H7 (cell line): ENCODE data around the gene SPCS1. TPM values are rescaled to one million over a fixed set of nuclear protein-coding genes. Genes with fewer than 3 reads are reported as not detected.
"Not testable (repeated sequence)": the region's sequence is repeated elsewhere in the genome, so short reads cannot be mapped to it uniquely, and the experiment has no call there.

Source experiments
- DNase-seq: peaks from one replicate; pipeline ENCODE4 v3.0.0; 2012
- H3K27me3 ChIP-seq: 2 replicates; pipeline ENCODE4 v1.6.0; 2011; ENCODE audit warnings: mild to moderate bottlenecking, low read length; ENCODE audit not compliant: control insufficient read depth, insufficient read depth
- H3K36me3 ChIP-seq: replicated peaks from 2 replicates; pipeline ENCODE4 v1.5.1; 2011; ENCODE audit warnings: low read length; ENCODE audit not compliant: control insufficient read depth, insufficient read depth
- H3K4me3 ChIP-seq: 2 replicates; pipeline ENCODE4 v1.5.1; 2011; ENCODE audit warnings: low read depth, mild to moderate bottlenecking, control low read depth, low read length, moderate library complexity; ENCODE audit not compliant: insufficient read depth
- total RNA-seq: library from RNA; depleted of rRNA; stranded (reverse); fragments of >200 nt; shearing (Covaris generic); gene quantifications from 2 replicates; pipeline ENCODE4 v1.2.3, GENCODE V29; 2014

Gene SPCS1
- total RNA-seq, 1 experiment from 2014 or later = 84.5 TPM

DNA sequence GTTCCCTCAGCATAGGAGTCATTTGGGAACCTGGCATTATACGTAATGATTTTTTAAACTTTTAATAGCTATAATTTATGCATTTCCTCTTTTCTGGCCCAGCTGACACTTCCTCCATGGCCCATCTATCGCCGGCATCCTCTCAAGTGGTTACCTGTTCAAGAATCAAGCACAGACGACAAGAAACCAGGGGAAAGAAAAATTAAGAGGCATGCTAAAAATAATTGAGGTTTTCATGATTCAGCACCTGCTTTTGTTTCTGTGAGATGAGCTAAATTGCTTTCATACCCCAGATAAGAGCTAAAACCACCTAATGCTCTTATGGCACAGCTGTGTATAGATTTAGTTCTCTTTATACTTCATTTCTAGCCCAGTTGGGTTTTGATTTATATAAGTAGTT lies 1.7 kb downstream of the SPCS1 start:
- H3K4me3 ChIP-seq = no peak overlapping the region

DNA sequence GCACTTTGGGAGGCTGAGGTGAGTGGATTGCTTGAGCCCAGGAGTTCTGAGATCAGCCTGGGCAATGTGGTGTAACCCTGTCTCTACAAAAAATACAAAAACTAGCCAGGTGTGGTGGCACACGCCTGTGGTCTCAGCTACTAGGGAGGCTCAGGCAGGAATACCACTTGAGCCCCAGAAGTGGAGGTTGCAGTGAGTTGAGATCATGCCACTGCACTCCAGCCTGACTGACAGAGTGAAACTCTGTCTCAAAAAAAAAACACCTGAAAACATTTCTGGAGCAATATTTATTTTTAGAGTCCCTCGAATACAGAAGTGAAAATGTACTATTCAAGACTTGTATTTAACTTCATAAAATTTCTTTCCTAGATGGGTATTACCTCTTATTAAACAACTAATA lies 4.6 kb downstream of the SPCS1 start:
- DNase-seq = no peak
- Histone ChIP-seq H3K36me3 (peaks cover 4% of the 10 kb centered on the region), H3K27me3 (no peaks in the 10 kb centered on the region), H3K4me3 (no peak overlapping the region)

More for the DNA sequence above, 1.7 kb downstream of the SPCS1 start:
- no peak for DNase-seq
- peaks cover 4% of the 10 kb centered on the region for H3K36me3 ChIP-seq
- no peaks in the 10 kb centered on the region for H3K27me3 ChIP-seq

DNA sequence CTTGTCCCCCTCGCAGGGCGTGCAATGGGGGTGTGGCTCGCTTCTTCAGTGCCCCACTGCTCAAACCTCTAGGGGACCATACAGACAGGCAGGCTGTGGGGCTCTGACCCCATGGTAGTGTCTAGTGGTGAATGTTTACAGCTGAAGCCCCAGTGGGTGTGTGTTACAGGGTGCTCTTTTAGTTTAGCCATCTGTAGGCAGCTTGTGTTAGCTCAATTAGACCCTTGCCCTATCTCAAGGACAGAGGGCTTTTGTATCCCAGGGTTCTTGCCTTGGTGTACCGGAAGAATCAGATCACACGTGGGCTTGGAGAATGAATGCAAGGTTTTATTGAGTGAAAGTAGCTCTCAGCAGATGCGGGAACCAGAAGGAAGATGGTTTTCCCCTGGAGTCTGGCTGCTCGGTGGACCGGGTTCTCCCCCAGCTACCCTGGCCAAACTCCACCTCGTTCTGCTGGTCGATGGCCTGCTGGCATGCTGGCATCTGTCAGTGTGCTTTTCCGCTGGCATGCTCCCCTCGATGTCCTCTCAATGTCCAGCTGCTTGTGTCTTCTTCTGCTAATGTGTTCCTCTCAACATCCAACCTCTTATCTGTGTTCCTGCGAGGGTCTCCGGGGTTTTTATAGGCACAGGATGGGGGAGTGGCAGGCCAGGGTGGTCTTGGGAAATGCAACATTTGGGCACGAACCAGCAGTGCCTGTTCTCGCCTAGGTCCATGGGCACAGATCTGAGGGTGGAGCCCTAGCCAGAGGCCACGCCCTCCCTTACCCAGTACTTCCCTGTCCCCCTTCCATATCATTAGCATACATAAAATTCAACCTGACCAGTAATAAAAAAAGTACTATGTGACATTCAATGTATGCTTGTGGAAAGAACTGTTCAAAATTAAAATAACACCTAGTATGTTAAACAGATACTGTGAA lies 6.6 kb downstream of the SPCS1 start:
- Histone ChIP-seq H3K36me3 (peaks cover 4% of the 10 kb centered on the region), H3K4me3 (no peak overlapping the region), H3K27me3 (no peaks in the 10 kb centered on the region)
- no peak for DNase-seq

DNA sequence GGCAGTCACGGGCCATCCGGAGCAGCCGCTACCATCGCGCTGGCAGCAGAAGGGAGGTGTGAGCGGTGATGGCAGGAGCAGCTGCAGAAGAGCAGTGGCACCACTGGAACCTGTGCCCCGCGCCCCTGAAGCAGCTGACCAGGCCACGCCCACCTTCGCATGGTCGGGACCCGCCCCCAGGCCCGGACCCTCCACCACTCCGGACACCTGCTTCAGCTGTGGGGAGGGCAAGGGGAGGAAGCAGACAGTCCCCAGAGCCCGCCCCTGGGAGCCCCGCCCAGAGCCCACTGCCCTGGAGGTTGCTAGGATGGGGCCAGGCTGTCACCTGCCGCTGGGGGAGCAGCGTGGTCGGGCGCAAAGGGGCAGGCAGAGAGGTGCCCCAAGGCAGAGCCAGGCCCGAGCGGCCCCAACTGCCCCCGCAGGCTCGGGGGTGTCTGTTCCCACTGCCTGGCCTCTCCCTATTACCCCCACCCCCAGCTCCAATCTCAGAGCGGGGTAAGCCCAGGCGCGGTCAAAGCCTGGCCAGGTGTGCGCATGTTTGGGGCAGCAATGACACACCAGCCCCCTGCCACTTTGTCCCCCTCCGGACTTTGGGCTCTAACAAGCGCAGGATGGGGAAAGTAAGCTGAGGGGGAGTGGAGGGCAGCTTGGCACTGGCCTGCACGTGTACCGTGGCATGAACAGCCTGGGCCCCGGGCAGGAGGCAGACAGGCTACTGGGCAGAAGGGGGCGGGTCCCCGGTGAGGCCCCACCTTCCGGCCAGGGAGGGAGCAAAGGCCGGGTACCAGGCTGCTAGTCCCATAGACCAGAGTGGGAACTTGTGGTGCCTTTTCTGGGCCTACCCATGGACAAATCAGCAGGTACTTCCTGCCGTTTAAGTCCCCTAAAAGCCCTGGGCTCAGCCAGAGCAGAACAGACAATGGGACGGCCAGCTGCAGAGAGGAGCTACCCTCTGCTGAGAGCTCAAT lies 8.7 kb downstream of the SPCS1 start:
- peak; percentile 98 for DNase-seq
- peak overlapping the region; percentile 50 for H3K4me3 ChIP-seq

DNA sequence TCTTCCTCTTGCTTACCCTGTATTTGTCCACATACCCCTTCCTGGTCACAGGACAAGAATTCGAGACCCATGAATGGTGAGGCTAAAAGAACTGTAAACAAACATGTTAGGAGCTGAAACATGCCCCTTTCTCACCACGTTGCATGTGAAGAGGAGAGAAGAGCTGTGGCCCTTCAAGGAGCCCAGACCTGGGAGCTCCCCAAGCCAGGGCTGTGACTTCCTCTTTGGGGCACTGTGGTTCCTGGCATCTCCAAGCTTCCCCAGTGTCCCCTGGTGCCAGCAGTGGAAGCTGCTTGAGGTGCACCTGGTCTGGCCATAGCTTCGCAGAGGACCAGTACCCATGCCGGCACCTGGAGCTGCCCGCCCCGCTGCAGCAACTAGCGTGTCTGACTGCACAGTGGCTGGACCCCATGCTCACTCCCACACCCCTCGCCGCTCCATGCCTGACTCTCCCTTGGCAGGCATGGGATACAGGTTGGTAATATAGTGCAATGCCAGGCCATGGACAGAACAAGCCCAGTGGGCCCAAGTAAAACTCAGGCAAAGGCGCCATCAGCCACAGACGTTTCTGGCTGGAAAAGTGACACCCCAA lies 9.9 kb downstream of the SPCS1 start:
- DNase-seq = no peak
- Histone ChIP-seq H3K4me3 (no peak overlapping the region), H3K27me3 (no peaks in the 10 kb centered on the region), H3K36me3 (peaks cover 2% of the 10 kb centered on the region; the same call in 1 of the 2 replicates)

More for the DNA sequence above, 8.7 kb downstream of the SPCS1 start:
- Histone ChIP-seq H3K27me3 (no peaks in the 10 kb centered on the region), H3K36me3 (peaks cover 2% of the 10 kb centered on the region)

DNA sequence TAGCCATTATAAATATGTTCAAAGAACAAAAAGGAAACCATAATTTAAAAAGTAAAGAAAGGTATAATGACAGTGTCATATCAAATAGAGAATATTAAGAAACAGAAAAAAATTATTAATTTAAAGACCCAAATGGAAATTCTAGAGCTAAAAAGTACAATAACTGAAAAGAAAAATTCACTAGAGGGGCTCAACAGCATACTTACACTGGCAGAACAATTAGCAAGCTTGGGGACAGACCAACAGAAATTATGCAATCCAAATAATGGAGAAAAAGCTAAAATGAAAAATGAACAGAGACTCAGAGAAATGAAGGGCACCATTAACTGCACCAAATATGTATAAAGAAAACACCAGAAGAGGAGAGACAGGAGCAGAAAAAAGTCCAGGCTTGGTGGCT lies 13.7 kb downstream of the SPCS1 start:
- no peaks in the 10 kb centered on the region for H3K27me3 ChIP-seq
- no peak for DNase-seq
- H3K36me3 ChIP-seq = no peaks in the 10 kb centered on the region; the same call in 1 of the 2 replicates
- no peak overlapping the region for H3K4me3 ChIP-seq

DNA sequence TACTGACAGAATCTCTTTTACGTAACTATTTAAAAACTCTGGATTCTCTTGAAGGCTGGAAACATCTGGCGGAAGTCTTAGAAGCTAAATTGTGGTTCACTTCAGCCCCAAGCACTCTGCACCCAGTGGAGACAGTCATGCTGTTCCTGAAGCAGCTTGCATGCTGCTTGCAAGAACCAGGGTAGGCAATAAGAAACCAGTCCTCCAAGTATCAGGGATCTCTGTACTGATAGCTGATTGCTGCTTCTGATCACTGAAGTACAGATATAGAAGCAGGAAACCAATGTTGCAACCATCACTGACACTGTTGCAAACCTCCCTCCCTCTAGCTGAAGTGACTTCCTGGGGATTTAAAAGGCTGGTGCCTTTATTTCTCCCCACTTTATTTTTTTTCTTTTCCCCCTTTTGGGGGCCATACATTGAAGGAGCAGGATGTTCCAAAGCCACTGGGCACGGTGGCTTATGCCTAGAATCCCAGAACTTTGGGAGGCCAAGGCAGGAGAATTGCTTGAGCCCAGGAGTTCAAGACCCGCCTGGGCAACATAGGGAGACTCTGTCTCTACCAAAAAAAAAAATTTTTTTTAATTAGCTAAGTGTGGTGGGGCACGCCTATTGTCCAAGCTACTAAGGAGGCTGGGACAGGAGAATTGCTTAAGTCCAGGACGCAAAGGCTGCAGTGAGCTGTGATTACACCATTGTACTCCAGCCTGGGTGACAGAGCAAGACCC lies 15.3 kb downstream of the SPCS1 start:
- H3K36me3 ChIP-seq = no peaks in the 10 kb centered on the region; the same call in 1 of the 2 replicates
- no peak for DNase-seq

DNA sequence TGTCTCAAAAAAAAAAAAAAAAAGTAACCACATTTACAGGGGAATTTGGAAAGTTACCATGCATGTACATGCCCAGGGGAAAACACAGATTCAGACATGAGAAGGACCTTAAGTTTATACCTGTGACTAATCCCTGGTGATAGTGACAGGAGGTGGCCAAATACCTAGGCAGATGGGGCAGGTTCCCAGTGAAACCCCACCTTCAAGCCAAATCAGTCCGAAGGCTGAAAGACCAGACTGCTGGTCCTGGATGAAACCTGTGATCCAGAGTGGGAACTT lies 15.8 kb downstream of the SPCS1 start:
- no peaks in the 10 kb centered on the region for H3K27me3 ChIP-seq
- H3K36me3 ChIP-seq = no peaks in the 10 kb centered on the region; the same call in 1 of the 2 replicates
- no peak for DNase-seq
- H3K4me3 ChIP-seq = no peak overlapping the region

More for the DNA sequence above, 15.3 kb downstream of the SPCS1 start:
- H3K27me3 ChIP-seq = no peaks in the 10 kb centered on the region
- no peak overlapping the region for H3K4me3 ChIP-seq

DNA sequence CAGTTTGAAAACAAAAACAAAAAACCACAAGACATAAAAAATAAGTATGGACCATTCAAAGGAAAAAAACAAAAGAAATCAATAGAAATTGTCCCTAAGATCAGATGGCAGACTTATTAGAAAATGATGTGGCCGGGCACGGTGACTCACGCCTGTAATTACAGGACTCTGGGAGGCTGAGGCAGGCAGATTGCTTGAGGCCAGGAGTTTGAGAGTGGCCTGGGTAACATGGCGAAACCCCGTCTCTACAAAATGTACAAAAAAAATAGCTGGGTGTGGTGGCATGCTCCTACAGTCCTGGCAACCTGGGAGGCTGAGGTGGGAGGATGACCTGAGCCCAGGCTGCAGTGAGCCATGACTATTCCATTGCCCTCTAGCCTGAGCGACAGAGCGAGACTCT lies 16.6 kb downstream of the SPCS1 start:
- Histone ChIP-seq H3K27me3 (no peaks in the 10 kb centered on the region), H3K36me3 (no peaks in the 10 kb centered on the region; the same call in 1 of the 2 replicates), H3K4me3 (no peak overlapping the region)
- no peak for DNase-seq

DNA sequence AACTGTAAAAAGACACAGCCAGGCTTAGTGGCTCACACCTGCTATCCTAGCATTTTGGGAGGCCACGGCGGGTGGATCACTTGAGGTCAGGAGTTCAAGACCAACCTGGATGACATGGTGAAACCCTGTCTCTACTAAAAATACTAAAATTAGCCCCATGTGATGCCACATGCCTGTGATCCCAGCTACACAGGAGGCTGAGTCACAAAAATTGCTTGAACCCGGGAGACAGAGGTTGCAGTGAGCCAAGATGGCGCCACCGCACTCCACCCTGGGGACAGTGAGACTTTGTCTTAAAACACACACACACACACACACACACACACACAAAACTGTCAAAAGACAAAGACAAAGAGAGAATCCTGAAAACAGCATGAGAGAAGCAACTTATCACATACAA lies 18.0 kb downstream of the SPCS1 start:
- H3K4me3 ChIP-seq = no peak overlapping the region
- no peaks in the 10 kb centered on the region for H3K36me3 ChIP-seq

DNA sequence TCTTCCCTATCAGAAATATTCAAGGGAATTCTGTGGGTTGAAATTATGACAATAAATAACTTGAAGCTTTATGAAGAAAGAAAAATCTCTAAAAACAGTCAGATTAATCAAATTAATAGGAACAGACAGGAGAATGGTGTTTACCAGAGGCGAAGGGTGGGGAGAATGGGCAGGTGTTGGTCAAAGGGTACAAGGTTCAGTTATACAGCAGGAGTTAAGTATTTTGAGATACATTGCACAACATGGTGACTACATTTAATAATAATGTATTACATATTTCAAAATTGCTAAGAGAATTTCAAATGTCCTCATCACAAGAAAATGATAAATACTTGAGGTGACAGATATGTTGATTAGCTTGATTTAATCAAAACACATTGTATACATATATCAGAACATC lies 18.6 kb downstream of the SPCS1 start:
- Histone ChIP-seq H3K36me3 (no peaks in the 10 kb centered on the region), H3K4me3 (no peak overlapping the region), H3K27me3 (no peaks in the 10 kb centered on the region)
- no peak for DNase-seq

More for the DNA sequence above, 18.0 kb downstream of the SPCS1 start:
- no peak for DNase-seq
- no peaks in the 10 kb centered on the region for H3K27me3 ChIP-seq

DNA sequence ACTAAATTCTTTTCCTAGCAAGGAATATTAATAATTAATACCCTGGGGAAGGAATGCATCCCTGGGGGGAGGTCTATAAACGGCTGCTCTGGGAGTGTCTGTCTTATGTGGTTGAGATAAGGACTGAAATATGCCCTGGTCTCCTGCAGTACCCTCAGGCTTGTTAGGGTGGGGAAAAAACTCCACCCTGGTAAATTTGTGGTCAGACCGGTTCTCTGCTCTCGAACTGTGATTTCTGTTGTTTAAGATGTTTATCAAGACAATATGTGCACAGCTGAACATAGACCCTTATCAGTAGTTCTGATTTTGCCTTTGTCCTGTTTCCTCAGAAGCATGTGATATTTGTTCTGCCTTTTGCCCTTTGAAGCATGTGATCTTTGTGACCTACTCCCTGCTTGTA lies 22.8 kb downstream of the SPCS1 start:
- H3K4me3 ChIP-seq, H3K36me3 ChIP-seq, DNase-seq, H3K27me3 ChIP-seq: not testable (repeated sequence)

DNA sequence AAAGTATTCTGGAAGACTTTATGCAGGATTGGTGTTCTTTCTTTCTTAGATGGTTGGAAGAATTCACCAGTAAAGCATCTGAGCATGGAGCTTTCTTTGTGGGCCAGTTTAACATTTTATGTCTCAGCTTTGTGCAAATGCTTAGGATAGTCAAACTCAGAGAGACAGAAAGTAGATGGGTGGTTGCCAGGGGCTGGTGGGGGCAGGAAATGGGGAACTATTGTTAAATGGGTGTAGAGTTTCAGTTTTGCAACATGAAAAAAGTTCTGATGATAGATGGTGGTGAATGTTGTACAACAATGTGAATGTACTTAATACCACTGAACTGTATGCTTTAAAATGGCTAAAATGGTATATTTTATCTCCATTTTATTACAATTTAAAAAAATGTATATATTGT lies 24.8 kb downstream of the SPCS1 start:
- no peaks in the 10 kb centered on the region for H3K27me3 ChIP-seq
- DNase-seq = no peak
- H3K4me3 ChIP-seq = no peak overlapping the region
- peaks cover 7% of the 10 kb centered on the region for H3K36me3 ChIP-seq

DNA sequence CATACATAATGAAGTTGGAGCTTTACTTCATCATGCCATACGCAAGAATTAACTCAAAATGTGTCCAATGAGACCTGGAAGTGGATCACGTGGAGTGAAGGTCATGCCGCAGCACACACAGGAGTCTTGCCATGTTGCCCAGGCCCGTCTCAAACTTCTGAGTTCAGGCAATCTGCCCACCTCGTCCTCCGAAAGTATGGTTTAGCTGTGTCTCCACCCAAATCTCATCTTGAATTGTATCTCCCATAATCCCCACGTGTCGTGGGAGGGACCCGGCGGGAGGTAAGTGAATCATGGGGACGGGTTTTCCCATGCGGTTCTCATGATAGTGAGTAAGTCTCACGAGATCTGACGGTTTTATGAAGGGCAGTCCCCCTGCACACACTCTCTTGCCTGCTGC lies 25.7 kb downstream of the SPCS1 start:
- no peak for DNase-seq
- no peak overlapping the region for H3K4me3 ChIP-seq
- H3K27me3 ChIP-seq = no peaks in the 10 kb centered on the region
- peaks cover 9% of the 10 kb centered on the region for H3K36me3 ChIP-seq
